GM20000 (cell line): Measurements from ENCODE around the gene MICAL3.
A peak's percentile ranks its signal among the peaks of the same experiment; 100 is the strongest.
"Not testable (repeated sequence)": the region's sequence is repeated elsewhere in the genome, so short reads cannot be mapped to it uniquely, and the experiment has no call there.

Experiments
- DNase-seq: peaks from one replicate; pipeline ENCODE4 v3.0.0; 2012; ENCODE audit warnings: low spot score
- TF ChIP-seq, protein P1 (sequence below): IDR thresholded peaks from 2 replicates; pipeline ENCODE4 v1.5.1; 2012; ENCODE audit warnings: mild to moderate bottlenecking, control low read depth; ENCODE audit errors: extremely low read depth, missing control alignments

MICAL3 gene

DNA sequence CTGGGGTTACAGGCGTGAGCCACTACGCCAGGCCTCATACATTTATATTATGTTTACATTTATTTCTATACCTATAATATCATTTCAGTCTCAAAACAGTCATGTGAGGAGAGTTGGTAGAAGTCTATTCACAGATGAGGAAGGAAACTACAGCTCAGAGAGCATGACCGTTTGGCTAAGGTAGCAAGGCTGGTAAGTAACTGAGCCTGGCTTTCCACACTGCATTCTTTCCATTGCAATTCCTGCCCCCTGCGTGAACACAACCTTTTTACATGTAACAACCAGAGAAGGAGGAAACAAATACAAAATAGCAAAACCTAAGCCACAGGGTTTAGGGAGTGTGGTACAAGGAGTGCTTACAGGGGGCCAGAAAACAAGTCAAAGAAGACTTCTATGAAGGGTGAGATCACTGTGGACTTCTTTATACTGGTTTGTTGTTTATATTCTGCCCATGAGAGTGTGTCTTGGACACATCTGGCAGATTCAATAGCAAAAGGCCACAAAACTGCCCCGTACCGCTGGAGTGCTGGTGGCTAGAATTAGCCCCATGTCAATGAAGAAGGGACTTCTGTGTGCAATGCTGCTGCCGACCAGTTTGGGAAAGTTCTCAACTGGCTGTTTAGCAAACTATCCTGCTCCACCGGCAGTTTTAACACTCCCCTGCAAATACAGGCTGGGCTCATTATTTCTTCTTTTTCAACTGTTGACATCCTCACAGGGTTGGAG is 19.0 kb downstream of the MICAL3 start:
- TF ChIP-seq, protein P1, sequence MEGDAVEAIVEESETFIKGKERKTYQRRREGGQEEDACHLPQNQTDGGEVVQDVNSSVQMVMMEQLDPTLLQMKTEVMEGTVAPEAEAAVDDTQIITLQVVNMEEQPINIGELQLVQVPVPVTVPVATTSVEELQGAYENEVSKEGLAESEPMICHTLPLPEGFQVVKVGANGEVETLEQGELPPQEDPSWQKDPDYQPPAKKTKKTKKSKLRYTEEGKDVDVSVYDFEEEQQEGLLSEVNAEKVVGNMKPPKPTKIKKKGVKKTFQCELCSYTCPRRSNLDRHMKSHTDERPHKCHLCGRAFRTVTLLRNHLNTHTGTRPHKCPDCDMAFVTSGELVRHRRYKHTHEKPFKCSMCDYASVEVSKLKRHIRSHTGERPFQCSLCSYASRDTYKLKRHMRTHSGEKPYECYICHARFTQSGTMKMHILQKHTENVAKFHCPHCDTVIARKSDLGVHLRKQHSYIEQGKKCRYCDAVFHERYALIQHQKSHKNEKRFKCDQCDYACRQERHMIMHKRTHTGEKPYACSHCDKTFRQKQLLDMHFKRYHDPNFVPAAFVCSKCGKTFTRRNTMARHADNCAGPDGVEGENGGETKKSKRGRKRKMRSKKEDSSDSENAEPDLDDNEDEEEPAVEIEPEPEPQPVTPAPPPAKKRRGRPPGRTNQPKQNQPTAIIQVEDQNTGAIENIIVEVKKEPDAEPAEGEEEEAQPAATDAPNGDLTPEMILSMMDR: no peak
- DNase-seq: no peak

DNA sequence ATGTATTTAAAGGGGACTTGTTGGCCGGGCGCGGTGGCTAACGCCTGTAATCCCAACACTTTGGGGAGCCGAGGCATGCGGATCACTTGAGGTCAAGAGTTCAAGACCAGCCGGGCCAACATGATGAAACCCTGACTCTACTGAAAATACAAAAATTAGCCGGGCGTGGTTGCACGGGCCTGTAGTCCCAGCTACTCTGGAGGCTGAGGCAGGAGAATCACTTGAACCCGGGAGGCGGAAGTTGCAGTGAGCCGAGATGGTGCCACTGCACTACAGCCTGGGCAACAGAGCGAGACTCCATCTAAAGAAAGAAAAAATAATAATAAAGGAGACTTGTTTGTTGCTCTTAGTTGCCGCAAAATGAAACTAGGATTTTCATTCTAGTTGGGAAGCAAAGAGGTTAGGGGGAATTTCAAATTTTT is 22.5 kb downstream of the MICAL3 start:
- not testable (repeated sequence) for DNase-seq

DNA sequence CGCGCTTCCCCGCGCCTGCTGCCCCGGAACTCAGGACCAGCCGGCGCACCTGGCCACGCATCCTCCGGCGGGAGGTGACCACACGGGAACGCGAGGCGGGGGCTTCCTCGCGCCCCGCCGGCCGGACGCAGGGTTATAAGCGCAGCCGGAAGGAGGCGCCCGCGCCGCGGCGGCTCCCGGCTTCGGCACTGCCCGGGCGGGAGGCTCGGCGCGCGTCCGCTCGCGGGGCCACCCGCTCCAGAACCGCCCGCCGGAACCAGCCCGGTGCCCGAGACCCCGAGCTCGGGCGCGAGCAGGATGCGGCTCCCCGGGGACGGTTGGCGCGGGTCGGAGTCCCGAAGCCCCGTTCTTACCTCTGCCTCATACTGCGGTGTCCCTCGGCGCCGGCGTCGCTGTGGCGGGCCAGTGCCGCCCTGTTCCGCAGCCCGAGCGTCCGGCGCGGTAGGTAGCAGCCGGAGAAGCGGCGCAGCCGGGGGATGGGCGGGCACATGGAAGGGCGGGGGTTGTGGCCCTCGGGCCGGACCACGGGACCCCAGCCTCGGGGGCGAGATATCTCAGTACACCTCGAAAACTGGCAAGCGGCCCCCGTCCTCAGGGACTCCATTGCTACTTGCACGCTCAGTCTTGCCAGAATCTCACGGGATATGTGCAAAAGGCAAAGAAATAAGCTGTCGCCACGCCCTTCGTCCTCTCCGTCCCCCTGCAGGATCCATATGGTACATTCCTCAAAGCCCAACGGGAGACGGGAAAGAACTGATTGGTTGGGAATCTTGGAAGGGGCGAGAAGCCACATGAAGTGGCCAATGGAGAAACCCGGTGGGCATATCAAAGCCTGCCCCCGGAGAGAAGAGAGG is 23.1 kb downstream of the MICAL3 start:
- DNase-seq: peak; percentile 93
- TF ChIP-seq, protein P1: no peak

DNA sequence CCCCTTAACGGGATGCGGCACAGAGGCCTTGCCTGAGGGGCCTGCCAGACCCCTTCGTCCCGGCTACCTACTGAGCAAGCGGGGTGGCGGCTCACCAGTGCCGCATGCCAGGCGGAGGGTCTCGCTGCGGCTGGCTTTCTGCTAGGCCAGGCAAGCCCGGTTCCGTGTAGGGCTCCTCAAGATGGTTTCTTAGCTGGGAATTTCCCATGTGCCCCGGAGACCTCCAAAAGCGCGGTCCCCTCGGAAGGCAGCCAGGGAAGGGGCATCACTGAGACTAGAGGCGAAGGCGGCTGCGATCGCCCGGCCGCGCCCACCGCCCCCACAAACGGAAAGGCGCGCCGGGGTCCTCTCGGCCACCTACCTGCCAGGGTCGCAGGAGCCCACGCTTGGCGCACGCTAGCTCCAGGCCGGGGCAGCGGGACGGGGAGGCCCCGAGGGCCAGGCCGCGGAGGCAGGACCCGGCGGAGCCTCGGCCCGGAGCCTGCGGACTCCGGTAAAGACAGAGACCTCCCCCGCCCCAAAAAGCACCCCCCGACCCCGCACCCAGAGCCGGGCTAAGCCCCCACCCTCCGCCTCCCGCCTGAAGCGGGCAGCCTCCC is 23.8 kb downstream of the MICAL3 start:
- DNase-seq: no peak
- TF ChIP-seq, protein P1: no peak

DNA sequence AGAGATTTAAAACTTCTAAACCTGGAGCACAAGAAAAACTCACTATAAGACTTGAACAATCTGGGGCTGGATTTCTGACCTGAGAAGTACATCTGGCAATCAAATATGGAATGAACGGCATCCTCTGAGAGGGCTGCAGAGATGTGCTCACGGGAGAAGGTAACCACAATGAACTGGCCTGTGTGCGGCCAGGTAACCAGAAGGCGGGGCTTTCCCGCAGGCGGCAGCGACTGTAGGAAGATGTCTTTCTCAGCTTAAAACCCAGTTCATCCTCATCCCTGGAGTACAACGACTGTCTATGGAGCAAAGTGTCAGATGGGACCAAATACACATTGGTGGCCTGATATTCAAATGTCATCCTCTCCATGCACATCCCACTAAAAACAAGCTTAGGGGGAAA is 24.5 kb downstream of the MICAL3 start:
- no peak for DNase-seq

DNA sequence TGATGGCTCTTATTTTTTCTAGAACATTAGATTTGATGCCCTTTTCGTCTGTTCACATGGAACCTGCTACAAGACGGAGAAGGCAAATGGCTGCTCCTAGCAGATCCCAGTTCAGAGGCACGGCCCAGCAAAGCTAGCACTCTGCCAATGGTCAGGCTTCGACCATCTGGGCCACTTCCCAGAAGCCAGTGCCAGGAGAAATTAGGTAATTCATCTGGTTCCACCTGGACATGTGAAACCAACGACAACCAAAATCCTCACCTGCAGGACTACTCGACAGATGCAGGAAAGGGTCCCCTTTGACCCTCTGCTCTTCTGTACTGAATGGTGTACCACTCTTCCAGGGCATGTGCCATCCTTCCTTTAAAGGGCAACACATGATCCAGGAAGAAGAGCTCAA is 25.4 kb downstream of the MICAL3 start:
- TF ChIP-seq, protein P1: no peak
- DNase-seq: no peak

More for the DNA sequence above, 24.5 kb downstream of the MICAL3 start:
- TF ChIP-seq, protein P1: no peak

DNA sequence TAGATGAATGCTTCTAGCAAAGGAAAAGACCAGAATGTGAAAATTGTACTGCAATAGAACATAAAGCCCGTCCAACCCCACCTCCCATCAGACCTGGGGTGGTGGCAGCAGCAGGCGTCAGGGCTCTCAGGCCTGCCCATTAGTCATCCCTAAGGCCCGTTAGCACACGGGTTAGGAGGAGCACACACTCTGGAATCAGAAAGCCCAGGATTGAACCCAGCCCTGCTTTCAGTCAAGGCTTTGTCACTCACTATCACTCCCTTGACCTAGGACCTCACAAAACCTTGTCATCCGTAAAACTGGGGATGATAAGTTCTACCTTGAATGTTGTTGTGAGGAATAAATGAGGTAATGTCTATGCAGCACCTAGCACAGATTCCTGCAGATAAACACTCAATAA is 26.9 kb downstream of the MICAL3 start:
- DNase-seq: no peak
- TF ChIP-seq, protein P1: no peak

DNA sequence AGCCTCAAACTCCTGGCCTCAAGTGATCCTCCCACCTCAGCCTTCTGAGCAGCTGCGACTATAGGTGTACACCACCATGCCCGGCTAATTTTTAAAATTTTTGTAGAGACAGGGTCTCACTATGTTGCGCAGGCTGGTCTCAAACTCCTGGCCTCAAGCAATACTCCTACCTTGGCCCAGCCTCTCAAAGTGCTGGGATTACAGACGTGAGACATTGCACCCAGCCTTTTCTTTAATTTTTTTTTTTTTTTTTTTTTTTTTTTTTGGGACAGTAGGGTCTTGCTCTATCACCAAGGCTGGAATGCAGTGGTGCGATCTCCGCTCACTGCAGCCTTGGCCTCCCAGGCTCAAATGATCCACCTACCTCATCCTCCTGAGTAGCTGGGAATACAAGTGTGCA is 29.1 kb downstream of the MICAL3 start:
- not testable (repeated sequence) for DNase-seq
